HG03378 (cell line): ENCODE measurements around the gene MIA2.
"Not testable (repeated sequence)": the region's sequence is repeated elsewhere in the genome, so short reads cannot be mapped to it uniquely, and the experiment has no call there.

Experiments
- ATAC-seq: cut with Tn5 transposase; IDR thresholded peaks from one replicate; pipeline ENCODE4 v1.9.1; 2021; ENCODE audit warnings: mild to moderate bottlenecking, moderate library complexity; ENCODE audit not compliant: unreplicated experiment

MIA2 gene

GRCh38 chr14:39233680-39234326 lies at the start of gene MIA2:
MIA2 (plus strand) TSS chr14:39233915; CDS start chr14:39234115, 200 bp downstream.
- no peak for ATAC-seq

- ATAC-seq, result no peak
Measured at GRCh38 chr14:39184628-39185255, 49.0 kb upstream of the MIA2 start.

- no peak for ATAC-seq
Measured at GRCh38 chr14:39185256-39186049, 48.3 kb upstream of the MIA2 start.

- ATAC-seq, result no peak
Measured at GRCh38 chr14:39186941-39187525, 46.7 kb upstream of the MIA2 start.

- ATAC-seq, result no peak
Measured at GRCh38 chr14:39203659-39204606, 29.8 kb upstream of the MIA2 start.

GRCh38 chr14:39207430-39207829 lies 26.3 kb upstream of the MIA2 start:
- ATAC-seq, result not testable (repeated sequence)

- ATAC-seq, result no peak
Measured at GRCh38 chr14:39211109-39211741, 22.5 kb upstream of the MIA2 start.

GRCh38 chr14:39212034-39212433 lies 21.7 kb upstream of the MIA2 start:
- no peak for ATAC-seq

- no peak for ATAC-seq
Measured at GRCh38 chr14:39212693-39213092, 21.0 kb upstream of the MIA2 start.

GRCh38 chr14:39217214-39217879 lies 16.4 kb upstream of the MIA2 start:
- ATAC-seq, result no peak

- no peak for ATAC-seq
Measured at GRCh38 chr14:39218171-39218769, 15.4 kb upstream of the MIA2 start.

- ATAC-seq, result no peak
Measured at GRCh38 chr14:39219075-39219499, 14.6 kb upstream of the MIA2 start.

GRCh38 chr14:39220473-39220872 lies 13.2 kb upstream of the MIA2 start:
- not testable (repeated sequence) for ATAC-seq

- no peak for ATAC-seq
Measured at GRCh38 chr14:39228044-39228443, 5.7 kb upstream of the MIA2 start.

GRCh38 chr14:39228509-39229221 lies 5.0 kb upstream of the MIA2 start:
- ATAC-seq, result no peak

- peak; percentile 57 for ATAC-seq
Measured at GRCh38 chr14:39229222-39229543, 4.5 kb upstream of the MIA2 start.

- ATAC-seq, result peak; percentile 10
Measured at GRCh38 chr14:39229601-39230110, 4.1 kb upstream of the MIA2 start.

GRCh38 chr14:39230416-39231035 lies 3.2 kb upstream of the MIA2 start:
- no peak for ATAC-seq
